Fibroblast of skin of right quadriceps (primary cell): Measurements from ENCODE around the gene MYOZ2.
"Not testable (repeated sequence)": the region's sequence is repeated elsewhere in the genome, so short reads cannot be mapped to it uniquely, and the experiment has no call there.

Experiments
- DNase-seq: peaks from one replicate; pipeline ENCODE4 v3.0.0-alpha.2; 2013

Gene MYOZ2

DNA sequence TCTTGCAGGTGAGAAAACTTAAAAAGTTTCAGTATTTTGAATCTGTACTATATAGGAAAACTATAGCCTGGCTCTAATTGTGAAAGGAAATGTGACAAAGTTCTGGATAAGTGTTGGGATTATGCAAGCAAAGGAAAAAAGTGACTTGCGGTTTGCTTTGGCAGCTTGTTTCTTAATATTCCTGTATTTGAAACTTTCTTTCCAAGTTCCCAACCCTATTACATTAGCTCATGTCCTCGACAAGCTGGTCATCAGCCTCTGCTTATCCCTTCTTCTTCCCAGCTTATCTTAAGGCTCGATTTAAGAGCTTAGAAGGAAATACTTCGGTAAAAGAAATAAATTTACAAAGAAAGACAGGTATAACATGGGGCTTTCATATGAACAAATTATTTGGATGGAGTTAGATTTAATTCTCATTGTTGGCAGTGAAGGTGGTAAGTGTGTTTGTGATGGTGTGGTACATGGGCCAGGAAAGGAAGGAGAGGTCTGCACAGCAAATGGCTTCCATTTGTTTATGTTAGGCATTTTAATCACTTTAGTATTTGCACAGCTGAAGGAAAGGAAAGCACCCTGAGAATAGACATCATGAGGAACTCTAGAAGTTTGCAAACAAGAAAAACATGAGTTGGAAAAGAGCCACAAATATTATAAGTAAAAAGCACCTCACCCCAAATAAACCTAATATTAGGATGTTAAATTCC, 5.1 kb upstream of the MYOZ2 start:
- DNase-seq, result no peak

DNA sequence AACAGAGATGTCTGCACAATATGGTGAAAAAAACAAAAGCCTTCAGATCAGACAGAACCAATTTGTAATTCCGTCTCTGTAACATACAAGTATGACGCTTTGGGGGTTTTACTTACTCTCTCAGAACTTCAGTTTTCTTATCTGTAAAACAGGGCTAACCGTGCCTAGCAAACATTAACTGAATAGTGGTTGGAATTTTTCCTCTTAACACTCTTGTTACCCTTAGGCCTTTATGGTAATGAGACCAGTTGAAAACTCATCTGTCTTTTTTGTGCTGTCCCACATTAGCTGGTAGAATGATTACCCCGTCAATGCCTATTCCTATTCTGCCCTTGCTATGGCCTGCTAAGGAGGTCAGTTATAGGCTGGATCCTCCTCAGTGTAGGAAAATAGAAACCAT, 4.5 kb upstream of the MYOZ2 start:
- DNase-seq, result no peak

DNA sequence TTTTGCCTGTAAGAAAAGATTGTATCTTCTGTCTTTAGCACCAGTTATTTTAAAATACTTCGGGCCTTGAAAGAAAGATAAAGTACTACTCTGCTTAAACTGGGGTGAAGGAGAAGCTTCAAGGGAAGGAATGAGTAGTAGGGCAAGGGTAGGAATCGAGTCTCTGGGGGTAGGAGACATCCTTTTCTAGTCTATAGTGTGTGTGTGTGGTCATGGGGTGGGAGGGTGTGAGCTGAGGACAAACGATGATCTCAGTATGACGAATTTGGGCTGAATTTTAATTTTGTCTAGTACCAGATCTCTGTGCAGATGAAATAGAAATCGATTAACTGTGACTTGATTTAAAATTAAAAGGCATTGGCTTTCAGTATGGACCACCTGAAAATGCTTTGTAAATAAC, 3.3 kb upstream of the MYOZ2 start:
- no peak for DNase-seq

GRCh38 chr4:119136546-119136945, 914 bp downstream of the MYOZ2 start:
- DNase-seq, result no peak

DNA sequence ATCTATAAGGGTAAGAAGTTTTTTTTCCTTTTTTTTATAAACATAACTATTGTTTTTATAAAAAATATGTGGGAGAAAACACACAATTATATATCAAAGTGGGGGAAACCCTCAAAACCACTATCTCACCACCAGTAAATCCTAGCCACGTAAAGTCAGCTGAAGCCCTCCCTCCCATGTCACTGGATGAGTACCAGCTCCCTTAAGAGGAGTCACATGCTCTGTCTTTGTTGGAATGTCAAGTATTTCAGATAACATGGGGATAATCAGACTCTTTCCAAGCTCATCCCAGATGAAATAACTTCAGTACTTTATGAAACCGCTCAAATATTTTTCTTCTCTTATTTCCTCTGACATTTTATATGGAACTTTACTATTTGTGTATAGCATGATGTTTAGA, 2.4 kb downstream of the MYOZ2 start:
- peak; percentile 60 for DNase-seq

GRCh38 chr4:119139311-119139710, 3.7 kb downstream of the MYOZ2 start:
- DNase-seq, result peak; percentile 17

- DNase-seq, result no peak
Measured at GRCh38 chr4:119139822-119140252, 4.2 kb downstream of the MYOZ2 start.

DNA sequence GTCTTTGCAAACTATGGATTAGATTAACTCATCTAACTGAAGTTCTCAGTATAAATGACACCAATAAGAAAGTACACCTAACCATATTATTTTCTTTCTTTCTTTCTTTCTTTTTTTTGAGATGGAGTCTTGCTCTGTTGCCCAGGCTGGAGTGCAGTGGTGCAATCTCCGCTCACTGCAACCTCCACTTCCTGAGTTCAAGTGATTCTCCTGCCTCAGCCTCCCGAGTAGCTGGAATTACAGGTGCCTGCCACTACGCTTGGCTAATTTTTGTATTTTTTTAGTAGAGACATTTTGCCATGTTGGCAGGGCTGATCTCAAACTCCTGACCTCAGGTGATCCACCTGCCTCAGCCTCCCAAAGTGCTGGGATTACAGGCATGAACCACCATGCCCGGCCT, 5.7 kb downstream of the MYOZ2 start:
- not testable (repeated sequence) for DNase-seq

- no peak for DNase-seq
Measured at GRCh38 chr4:119142833-119143232, 7.2 kb downstream of the MYOZ2 start.

- DNase-seq, result not testable (repeated sequence)
Measured at GRCh38 chr4:119143341-119143740, 7.7 kb downstream of the MYOZ2 start.

GRCh38 chr4:119149110-119149509, 13.5 kb downstream of the MYOZ2 start:
- no peak for DNase-seq

- no peak for DNase-seq
Measured at GRCh38 chr4:119151161-119151560, 15.5 kb downstream of the MYOZ2 start.

GRCh38 chr4:119152741-119153140, 17.1 kb downstream of the MYOZ2 start:
- DNase-seq, result peak; percentile 15

- DNase-seq, result no peak
Measured at GRCh38 chr4:119162174-119162573, 26.5 kb downstream of the MYOZ2 start.

GRCh38 chr4:119165767-119166166, 30.1 kb downstream of the MYOZ2 start:
- no peak for DNase-seq

DNA sequence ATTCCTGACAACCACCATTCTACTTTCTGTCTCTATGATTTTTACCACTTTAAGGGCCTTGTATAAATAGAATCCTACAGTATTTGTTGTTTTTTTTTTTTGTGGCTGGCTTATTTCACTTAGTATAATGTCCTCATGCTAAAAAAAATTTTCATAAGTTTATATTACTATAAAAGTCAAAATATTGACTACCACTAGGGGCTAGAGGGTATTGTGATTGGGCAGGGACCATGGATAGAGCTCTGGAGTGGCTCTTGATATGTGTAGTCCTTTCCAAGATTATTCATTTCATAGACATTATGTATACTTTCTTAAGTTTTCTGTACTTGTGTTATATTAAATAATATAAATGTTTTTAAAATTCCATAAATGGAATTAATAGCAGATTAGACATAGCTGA, 34.6 kb downstream of the MYOZ2 start:
- DNase-seq, result no peak

GRCh38 chr4:119172223-119172622, 36.6 kb downstream of the MYOZ2 start:
- DNase-seq, result peak; percentile 3

GRCh38 chr4:119173729-119174361, 38.2 kb downstream of the MYOZ2 start:
- not testable (repeated sequence) for DNase-seq

GRCh38 chr4:119179011-119179410, 43.4 kb downstream of the MYOZ2 start:
- no peak for DNase-seq

GRCh38 chr4:119184128-119184527, 48.5 kb downstream of the MYOZ2 start:
- no peak for DNase-seq

DNA sequence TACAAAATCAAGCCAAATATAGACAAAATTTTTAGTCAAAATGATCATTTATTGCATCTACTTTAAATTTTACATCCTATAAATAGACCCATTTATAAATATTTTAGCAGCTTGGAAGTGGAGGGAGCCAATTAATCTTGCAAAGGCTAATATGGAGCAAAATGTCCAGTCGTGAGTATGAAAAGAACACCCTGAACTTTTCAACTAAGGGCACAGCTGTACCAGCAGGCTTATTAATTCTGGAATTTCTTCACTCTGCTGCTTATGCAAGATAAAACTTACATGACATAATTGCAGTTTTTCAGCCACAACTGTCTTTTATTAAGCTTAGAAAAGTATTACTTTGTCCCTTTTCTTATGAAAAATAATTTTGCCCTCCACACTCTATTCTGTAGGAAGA, 54.0 kb downstream of the MYOZ2 start:
- no peak for DNase-seq

DNA sequence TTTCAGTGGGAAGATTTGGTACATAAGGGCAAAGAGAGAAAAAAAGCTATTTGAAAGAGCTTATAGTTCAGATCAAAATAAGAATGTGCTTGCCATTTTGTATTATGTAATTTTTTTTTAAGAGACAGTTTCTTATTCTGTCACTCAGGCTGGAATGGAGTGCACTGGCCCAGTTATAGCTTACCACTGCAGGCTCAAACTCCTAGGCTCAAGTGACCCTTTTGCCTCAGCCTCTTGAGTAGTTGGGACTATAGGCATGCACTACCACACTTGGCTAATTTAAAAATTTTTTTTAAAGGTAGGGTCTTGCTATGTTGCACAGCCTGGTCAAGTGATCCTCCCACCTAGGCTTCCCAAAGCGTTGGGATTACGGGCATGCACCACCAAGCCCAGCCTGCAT, 54.7 kb downstream of the MYOZ2 start:
- DNase-seq, result no peak

GRCh38 chr4:119191505-119191904, 55.9 kb downstream of the MYOZ2 start:
- no peak for DNase-seq

- no peak for DNase-seq
Measured at GRCh38 chr4:119197772-119198212, 62.2 kb downstream of the MYOZ2 start.

GRCh38 chr4:119204916-119205315, 69.3 kb downstream of the MYOZ2 start:
- no peak for DNase-seq
